Activated T-cell treated with anti-CD3 and anti-CD28 coated beads for 4 hours (primary cell): ENCODE measurements around the gene PFKP.

Source experiments
- DNase-seq: peaks from one replicate; pipeline ENCODE4 v3.0.0-alpha.2; 2020

PFKP gene

DNA sequence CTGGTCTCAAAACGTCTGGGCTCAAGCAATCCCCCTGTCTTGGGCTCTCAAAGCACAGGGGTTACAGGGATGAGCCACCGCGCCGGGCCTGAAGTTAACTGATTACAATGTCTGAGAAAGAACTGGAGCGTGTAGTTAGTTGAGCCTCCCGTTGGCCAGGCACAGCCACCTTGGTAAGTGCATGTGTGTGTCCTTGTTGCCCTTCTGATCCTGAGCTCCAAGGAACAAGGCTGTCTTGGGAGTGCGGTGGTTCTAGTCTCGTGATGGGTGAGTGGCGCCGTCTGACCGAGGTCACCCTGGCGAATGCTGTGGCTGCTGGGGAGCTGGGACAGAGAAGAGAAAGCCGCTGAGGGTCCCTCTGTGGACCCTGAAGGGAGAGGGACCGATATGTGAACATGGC, 54.7 kb downstream of the PFKP start:
- DNase-seq: no peak

- no peak for DNase-seq
Measured at GRCh38 chr10:3122486-3123205, 55.3 kb downstream of the PFKP start.

DNA sequence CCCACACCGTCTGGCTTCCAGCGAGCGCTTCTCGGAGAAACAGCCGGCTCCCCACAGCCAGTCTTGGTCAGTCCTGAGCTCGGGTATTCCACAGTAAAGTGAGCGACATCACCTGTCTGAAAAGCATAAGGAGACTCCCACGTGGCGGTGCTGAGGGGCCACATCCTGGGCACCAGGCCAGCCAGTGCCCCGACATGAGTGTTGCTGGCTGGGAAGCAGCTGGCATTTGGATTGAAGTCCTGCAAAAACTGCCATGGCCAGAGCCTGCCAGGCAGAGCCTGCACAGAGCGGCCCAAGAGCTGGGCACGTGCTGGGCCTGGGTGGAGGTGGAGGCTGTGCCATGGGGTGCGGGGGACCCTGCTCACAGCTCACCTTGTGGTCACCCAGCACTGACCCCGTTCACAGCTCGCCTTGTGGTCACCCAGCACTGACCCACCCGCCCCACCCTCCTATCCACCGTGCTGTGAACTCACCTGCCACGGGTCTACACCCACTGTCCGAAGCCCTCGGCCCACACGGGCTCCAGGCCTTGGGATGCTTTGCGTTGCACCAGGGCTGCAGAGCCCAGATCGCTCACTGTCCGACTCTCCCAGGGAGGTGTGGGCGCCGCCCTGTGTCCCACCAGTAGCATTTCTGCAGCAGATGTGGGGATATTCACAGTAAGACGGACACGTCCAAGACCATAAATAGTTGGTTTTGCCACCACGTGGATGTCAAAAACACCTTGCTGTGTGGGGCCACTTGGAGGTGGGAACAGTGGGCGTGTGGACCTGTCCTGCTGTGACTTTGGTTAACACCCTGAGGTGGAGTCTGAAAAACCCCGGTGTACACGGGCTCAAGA, 56.4 kb downstream of the PFKP start:
- no peak for DNase-seq

GRCh38 chr10:3124412-3125175, 57.2 kb downstream of the PFKP start:
- DNase-seq: no peak

DNA sequence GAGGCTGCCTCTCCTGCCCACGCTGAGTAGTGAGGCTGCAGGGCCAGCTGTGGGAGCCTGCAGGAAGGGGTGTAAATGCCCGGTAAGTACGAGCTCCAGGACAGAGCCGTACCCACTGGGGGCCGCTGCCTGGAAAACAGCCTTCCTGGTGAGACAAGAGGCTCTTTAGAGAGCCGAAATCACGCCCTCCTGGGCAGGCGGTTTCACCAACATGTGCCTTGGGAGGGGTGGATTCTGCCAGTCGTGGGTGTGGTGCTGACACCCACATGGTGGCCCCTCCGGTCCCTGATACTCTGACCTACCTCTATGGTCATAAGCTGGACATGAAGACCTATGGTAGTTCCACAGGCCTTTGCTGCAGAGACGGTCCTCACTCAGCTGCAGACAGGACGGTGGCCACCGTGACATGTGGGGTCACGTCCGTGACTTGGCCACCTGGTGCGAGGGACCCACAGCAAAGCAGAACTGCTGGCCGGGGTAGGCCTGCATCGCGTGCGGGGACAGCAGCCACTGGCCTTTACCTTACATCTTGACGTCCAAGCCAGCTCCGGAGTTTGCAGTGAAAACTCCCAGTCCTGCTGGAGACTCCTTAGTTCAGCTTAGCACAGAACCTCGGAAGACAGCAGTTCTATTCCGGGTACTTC, 58.3 kb downstream of the PFKP start:
- DNase-seq: no peak

- no peak for DNase-seq
Measured at GRCh38 chr10:3126249-3126648, 58.9 kb downstream of the PFKP start.

DNA sequence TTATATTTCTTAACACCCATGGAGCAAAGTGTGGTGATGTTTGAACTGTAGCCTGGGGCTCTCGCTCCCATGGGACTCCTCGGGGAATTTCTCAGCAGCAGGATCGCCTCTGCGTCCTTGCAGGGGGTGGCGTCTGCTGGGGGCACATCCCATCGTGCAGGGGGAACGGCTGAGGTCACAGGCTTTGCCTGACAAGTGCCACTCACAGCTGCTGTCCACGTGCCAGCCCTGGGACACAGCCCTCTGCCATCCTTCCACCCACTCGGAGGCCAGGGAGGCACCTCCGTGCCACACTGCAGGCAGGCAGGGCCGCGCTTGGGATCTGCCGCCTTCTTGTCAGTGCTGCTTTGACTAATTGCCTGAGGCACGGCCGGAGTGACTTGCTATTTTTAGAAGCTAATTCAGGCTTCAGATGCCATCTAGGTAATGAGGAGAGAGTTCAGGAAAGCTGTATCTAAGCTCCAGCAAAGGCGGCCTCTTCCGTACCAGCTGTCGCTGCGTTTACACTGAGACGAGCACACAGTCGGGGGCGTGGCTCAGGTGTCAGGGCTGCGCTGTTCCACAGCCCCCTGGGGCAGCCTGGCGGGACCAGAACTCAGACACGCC, 59.5 kb downstream of the PFKP start:
- no peak for DNase-seq

DNA sequence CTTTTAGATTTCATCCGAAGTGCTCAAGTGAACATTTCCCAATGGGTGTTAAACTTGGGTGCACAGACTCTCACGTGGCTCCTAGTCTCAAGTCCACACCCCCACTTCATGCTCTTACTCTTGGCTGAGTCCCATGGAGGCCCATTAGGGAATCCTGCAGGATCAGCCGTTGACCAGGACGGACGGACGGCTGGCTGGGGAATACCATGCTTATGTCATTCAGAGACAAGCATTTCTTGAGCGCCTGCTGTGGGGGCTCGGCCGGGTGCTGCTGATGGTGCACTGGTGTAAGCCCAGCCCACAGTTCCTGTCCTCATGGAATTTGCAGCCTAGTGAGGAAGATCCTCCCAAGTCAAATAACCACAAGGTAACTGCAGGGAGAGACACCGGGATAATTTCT, 60.6 kb downstream of the PFKP start:
- DNase-seq: no peak

DNA sequence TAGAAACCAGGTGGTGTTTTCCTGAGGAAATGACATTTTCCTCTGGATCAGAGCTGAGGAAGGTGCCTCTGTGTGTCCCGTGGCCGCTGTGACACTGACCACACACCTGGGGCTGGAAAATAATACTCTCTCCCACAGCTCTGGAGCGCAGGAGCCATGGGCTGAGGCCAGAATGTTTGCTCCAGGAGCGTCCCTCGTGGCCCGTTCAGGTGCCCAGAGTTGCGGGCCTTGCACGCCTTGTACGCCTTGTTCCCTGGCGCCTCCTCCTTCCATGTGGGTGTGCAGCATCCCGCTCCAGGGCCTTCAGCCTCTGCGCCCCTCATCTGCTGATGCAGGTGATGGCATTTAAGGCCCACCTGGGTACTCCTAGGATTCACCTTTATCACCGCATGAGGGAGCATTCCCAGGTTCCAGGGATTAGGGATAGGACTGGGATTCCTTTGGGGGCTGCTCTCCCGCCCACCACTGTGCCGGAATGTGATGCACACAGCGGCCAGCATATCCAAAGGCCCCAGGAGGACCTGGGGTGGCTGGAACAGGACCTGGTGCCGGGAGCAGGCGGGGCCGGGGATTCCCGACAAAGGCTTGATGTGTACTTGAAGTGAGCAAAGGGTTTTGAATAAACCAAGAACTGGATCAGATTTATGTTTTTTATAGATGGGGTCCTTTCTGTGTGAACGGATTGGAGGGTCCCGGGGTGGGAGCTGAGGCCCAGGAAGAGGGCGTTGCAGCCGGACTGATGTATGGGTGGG, 61.2 kb downstream of the PFKP start:
- DNase-seq: no peak

DNA sequence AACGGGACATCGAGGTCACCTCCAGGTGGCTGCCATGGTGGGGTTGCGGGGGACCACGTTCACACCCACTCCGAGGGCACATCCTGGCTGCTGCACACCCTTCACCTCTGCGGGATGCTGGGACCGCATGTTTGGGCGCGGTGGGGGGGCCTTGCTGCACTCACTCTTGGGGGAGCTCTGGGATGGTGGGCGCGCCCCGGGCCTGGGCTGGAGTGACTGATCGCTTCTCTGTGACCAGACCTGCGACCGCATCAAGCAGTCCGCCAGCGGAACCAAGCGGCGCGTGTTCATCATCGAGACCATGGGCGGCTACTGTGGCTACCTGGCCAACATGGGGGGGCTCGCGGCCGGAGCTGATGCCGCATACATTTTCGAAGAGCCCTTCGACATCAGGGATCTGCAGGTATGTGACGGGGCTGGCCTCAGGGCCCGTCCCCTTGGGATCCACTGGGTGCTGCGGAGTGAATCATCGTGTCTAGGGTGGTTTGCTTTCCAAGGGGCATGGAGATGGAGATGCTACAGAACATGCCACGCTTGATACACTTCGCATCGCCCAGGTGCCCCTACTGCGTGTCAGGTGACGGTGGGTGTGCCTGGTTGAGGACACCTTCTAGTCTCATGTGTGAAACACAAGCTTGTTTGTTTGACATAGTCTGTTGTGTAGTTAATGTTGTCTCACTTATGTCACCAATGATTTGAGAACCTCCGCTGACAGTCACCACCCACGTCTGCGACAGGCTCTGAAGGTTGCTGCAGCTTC, 62.4 kb downstream of the PFKP start:
- DNase-seq: no peak

GRCh38 chr10:3131098-3131497, 63.8 kb downstream of the PFKP start:
- no peak for DNase-seq

DNA sequence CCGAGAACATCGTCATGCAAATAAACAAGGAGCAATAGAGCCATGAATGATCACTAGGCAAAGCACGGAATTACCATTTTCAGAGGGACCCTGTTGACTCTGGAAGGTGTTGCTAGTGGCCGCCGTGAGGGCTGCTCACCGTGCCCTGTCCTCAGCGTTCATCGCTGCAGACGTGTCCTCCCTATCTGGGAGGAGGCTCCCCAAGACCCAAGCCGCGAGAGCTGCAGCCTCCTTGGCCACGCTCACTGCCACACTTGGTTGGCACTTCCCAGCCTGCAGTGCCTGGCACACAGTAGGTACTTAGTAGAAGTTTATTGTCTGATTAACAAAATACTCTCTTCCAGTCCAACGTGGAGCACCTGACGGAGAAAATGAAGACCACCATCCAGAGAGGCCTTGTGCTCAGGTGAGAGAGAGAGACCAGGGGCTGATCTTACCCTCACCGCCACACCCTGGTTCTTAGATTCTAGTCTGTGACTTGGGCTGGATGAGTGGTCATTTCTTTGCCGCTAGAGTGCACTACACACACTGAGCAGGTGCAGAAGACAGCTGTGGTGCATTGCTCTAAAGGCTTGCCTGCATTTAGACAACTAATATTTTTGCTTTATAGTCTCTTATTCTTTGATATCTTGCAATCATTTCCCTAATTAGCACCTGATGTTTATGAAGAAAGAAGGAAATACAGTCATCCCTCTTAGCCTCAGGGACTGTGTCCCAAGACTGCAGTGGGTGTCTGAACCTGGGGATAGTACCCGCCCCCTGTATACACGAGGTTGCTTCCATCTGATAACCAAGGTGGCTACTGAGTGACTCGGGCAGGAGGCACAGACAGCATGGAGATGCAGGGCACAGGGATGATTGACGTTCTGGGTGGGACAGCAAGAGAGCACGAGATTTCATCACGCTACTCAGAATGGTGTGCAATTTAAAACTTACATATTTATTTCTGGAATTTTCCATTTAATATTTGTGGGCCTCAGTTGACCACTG, 65.0 kb downstream of the PFKP start:
- no peak for DNase-seq

- no peak for DNase-seq
Measured at GRCh38 chr10:3133948-3134347, 66.6 kb downstream of the PFKP start.

- DNase-seq: no peak
Measured at GRCh38 chr10:3135006-3135405, 67.7 kb downstream of the PFKP start.

GRCh38 chr10:3136336-3136735, 69.0 kb downstream of the PFKP start:
- no peak for DNase-seq

DNA sequence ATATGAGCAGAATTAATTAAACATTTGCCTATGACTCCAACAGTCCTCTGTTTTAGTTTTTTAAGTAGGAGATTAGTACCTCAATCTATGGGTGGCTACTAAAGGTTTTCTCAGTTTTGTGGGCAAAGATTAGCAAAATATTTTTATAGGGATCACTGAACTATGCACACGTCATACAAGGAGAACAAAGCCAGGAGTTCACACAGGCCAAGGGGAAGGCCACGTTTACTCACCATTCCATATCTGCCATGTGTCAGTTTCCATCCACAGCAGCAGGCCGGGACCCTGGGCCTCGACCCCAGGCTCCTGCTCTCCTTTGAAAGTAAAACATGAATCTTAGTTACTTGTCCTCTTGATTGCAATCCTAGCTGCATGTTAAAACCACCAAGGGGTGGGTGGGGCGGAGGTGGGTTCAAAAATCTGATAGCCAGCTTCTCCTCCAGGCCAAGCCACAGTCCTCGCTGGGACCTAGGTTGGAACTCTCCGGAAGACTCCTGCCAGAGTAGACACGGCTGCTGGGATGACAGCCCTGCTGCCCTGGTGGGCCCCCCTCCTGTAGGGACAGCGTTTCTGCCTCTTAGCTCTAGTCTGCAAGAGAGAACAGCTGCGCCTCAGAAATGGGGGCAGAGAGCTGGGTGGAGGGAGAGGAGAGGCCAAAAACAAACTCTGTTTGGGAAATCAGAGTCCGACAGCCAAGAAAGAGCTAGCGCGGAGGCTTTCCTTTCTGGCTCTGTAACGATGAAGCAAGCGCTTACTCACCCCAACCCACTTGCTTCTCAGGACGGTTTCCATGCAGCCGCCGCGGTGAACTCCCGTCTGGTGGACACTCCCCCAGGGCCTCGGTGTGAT, 69.6 kb downstream of the PFKP start:
- no peak for DNase-seq

- no peak for DNase-seq
Measured at GRCh38 chr10:3137958-3138726, 70.8 kb downstream of the PFKP start.
